Measurements from ENCODE around the gene RPL15.
"Not testable (repeated sequence)": the region's sequence is repeated elsewhere in the genome, so short reads cannot be mapped to it uniquely, and the experiment has no call there.

The RPL15 gene

GRCh38 chr3:23888617-23889228 is 28.2 kb upstream of the RPL15 start:
- DNase-seq (ENCODE audit: insufficient read length, low spot score) = no peak
- FAIRE-seq = no peak

GRCh38 chr3:23889386-23889785 is 27.5 kb upstream of the RPL15 start:
- DNase-seq (ENCODE audit: insufficient read length, low spot score) (no peak), FAIRE-seq (no peak)

- no peak for DNase-seq (ENCODE audit: insufficient read length, low spot score)
- FAIRE-seq = no peak
These were observed 27.0 kb upstream of the RPL15 start for GRCh38 chr3:23889950-23890349.

DNA sequence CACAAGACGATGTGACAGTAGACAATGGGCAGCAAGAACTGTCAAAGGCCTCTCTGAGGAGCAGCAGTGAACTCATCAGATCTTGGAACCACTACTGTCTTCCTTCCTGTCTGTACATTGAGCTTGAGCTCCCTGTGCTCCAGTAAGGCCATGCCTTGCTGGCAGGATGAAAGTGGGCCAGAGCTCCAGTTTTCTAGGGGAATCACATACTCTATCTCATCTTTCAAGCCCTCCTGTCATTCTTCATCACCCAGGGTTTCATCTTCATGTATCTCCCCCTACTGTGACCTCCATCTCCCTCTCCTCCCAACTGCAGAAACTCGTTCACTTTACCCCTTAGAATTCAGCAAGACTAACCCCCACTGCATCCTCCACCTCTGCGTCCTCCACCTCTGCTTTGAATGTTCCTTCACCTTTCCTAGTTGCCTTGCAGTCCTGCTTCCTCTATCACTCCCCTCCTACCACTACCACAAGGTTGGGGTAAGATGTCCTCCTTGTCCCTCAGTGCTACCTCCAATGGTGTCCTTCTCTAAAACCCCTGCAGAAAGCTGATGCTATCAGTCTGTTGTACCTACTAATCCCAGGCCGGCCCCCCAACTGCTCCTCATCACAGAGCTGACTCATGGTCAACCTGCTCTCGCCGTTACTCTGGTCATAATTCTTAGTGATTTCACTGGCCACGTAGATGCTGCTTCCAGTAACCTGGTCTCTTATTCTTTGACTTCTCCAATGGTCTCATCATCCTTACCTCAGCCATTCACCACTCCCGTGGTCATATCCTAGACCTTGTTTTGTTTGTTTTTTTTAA is 22.5 kb upstream of the RPL15 start:
- DNase-seq (ENCODE audit: insufficient read length, low spot score) (no peak), FAIRE-seq (no peak)

DNA sequence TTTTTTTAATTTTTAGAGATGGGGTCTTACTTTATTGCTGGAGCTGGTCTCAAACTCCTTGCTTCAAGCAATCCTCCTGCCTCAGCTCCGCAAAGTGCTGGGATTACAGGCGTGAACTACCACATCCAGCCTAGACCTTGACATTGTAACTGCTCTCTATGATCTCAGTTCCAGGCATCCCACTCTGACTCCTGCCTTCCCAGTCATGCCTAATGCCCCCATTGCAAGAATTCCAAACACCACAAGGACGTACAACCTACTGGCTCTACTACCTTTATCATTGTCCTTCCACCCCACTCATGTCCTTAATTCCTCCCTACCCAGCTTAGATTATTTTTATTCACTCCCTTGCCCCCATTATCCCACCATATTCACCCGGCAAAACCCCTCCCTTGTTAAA is 21.8 kb upstream of the RPL15 start:
- no peak for DNase-seq (ENCODE audit: insufficient read length, low spot score)
- FAIRE-seq = no peak

DNA sequence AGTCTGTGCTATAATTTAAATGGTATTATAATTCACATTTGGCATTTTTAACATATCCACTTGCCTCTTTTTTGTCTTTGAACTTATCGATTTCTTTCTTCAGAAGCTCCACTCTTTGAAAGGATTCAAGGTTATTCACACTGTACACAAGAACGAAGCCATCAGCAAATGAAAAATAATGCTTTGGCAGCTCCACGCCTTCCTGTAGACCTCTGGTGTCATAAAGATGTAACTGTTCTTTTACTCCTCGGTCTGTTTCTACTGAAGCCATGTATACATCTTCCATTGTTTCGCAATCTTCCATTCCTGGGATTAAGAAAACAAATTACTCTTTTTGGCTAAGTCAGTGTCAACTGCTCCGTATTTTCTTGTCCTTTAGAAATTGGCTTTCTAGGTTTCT is 16.2 kb upstream of the RPL15 start:
- FAIRE-seq (no peak), DNase-seq (ENCODE audit: insufficient read length, low spot score) (peak; percentile 18)

- DNase-seq (ENCODE audit: insufficient read length, low spot score) (no peak), FAIRE-seq (no peak)
These were observed 12.4 kb upstream of the RPL15 start for GRCh38 chr3:23904545-23904944.

DNA sequence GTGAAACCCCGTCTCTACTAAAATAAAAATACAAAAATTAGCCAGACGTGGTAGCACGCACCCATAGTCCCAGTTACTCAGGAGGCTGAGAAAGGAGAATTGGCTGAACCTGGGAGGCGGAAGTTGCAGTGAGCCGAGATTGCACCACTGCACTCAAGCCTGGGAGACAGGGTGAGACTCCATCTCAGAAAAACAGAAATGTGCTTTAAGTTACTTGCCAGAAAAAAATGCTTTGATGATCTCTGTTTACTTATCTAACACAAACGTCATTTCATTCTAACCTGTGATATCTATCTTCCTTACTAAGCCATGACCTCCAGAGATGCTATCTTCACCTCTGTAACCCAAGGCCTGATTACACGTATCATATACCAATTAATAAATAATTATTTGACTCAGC is 7.6 kb upstream of the RPL15 start:
- no peak for DNase-seq (ENCODE audit: insufficient read length, low spot score)
- no peak for FAIRE-seq

DNA sequence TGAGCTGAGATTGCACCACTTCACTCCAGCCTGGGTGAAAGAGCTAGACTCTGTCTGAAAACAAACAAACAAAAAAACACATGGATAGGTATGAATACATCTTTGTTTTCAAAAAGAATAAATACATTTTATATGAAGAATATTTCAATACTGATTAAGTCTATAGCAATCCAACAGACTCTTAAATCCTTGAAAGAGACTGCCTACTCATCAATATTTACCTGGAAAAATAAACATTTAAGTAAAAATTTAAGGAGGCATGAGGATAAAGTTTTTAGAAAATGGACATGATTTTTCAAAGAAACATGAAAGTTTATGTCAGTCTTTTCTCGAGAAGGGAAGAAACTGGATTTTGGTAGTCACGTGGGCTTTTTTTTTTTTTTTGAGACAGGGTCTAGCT is 5.5 kb upstream of the RPL15 start:
- DNase-seq (ENCODE audit: insufficient read length, low spot score) (no peak), FAIRE-seq (no peak)

GRCh38 chr3:23912335-23912734 is 4.6 kb upstream of the RPL15 start:
- DNase-seq (ENCODE audit: insufficient read length, low spot score); FAIRE-seq: not testable (repeated sequence)

DNA sequence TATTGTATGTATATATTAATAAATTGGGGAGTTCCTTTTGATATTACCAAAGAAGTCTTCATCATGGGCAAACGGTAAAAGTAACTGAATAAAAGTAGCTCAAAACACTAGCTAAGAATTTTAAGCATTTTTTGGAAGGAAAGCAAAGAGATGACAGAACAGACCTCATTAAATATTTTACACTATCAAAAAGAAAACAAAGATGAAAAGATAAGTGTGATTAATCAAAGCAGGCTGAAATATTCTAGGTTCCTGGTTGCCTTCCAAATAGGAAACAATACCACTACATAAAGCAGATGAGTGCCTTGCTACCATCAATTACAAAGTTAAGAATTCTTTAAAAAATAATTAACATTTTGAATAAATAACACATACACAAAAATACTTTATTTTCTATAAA is 3.8 kb upstream of the RPL15 start:
- no peak for DNase-seq (ENCODE audit: insufficient read length, low spot score)
- no peak for FAIRE-seq

DNA sequence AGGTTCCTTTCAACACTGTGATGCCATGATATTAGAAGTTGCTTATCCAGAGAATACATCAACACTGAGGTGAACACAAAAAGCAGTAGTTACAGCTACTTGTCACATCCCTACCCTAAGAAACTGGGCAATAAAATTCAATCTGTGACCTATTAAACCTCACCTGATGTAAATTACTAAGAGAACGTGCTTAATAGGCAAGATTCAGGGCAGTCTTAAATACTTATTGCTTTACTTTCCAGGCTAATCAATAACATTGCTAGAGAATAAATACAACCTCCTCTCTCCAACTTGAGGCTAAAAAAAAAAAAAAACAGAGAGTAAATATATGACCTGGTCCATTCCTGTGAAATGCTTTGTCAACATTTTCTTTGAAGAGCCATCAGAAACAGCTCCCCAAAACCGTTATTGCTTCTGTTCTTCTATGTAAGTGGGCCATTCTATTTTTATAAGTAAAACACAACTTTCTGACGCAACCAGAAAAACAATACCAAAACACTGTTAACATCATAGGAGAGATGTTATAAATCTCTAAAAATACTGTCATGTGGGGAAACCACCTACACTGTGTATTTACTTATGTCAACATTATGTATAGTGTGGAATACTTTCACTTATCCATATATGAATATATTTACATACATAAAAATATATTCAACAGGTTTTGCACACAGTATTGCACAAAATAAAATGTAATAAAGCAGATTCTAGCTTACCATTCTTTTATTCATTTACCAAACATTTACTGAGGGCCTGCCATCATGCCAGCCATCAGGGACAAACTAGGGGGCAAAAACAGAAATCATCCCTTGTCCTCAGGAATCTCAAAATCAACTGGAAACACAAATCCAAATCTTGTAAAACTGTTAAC is 2.8 kb upstream of the RPL15 start:
- DNase-seq (ENCODE audit: insufficient read length, low spot score) = no peak
- FAIRE-seq = no peak

DNA sequence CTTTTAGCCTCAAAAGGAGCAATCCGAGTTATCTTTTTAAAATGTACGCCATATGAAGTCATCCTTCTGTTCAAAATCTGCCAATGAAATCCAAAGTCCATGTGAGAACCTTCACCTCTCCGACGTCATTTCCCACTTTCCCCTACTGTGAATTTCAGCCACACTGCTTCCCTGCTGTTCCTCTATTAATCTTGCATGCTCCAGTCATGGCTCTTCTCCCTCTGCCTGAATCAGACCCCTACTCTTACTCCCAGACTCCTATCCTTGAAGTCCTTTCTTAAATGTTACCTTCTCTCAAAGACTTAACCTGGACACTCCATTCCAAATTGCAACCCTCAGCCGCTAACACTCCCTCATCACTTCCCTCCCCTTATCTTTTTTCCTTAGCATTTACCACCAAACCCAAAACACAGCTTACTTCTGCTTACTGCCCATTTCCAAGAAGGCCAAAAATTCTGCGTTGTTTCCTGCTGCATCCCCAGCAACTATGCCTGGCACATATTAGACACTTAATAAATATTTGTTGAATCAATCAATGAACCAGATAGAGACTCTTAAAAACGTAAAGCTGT is 1.3 kb upstream of the RPL15 start:
- no peak for FAIRE-seq
- no peak for DNase-seq (ENCODE audit: insufficient read length, low spot score)

- no peak for DNase-seq (ENCODE audit: insufficient read length, low spot score)
- FAIRE-seq = no peak
These were observed 613 bp upstream of the RPL15 start for GRCh38 chr3:23916152-23916885.

DNA sequence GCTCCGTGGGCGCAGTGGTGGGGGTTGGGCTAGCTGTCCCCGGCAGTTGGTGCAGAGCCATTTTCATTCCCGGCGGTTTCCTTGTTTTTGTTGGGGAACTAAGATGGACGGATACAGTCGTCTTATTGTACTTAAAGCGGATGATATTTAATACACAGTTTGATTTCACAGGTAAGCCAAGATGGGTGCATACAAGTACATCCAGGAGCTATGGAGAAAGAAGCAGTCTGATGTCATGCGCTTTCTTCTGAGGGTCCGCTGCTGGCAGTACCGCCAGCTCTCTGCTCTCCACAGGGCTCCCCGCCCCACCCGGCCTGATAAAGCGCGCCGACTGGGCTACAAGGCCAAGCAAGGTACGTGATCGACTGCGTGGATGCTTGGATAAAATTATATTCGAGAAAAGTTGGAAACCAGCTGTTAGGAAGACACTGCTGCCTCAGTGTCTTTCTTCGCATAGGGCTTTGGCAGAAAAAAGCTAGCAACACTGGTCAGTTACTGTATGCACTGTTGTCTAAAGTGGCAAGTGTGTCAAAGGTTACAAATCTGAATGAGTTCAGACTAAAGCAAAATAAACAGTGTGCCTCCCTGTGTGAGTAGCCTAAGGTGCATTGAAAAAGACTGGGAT is 859 bp downstream of the RPL15 start:
- FAIRE-seq = not testable (repeated sequence)
- peak; percentile 44 for DNase-seq (ENCODE audit: insufficient read length, low spot score)

GRCh38 chr3:23918331-23918730 is 1.4 kb downstream of the RPL15 start:
- not testable (repeated sequence) for FAIRE-seq; DNase-seq (ENCODE audit: insufficient read length, low spot score)

DNA sequence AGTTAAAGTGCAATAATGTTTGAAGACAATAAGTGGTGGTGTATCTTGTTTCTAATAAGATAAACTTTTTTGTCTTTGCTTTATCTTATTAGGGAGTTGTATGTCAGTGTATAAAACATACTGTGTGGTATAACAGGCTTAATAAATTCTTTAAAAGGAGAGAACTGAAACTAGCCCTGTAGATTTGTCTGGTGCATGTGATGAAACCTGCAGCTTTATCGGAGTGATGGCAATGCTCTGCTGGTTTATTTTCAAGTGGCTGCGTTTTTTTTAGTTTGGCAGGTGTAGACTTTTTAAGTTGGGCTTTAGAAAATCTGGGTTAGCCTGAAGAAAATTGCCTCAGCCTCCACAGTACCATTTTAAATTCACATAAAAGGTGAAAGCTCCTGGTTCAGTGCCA is 2.7 kb downstream of the RPL15 start:
- FAIRE-seq = no peak
- no peak for DNase-seq (ENCODE audit: insufficient read length, low spot score)

- DNase-seq (ENCODE audit: insufficient read length, low spot score) = no peak
- no peak for FAIRE-seq
These were observed 3.3 kb downstream of the RPL15 start for GRCh38 chr3:23920151-23920655.

DNA sequence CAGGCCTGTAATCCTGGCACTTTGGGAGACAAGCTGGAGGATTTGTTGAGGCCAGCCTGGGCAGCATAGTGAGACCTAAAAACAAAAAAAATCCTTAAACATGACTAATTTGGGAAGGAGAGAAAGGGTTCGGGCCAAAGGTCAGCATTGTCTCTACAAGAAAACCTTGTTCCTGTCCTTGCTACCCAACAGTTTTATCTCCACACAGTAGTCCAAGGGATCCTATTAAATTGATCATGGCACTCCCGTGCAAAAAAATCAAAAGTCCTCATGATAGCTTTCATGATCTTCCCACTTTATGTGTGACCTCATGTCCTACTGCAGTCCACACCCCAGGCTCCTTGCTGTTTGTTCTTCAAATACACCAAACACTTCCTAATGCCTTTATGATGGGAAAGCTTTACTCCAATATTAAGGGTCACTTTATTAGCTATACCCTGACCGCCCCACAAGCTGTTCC is 4.2 kb downstream of the RPL15 start:
- no peak for DNase-seq (ENCODE audit: insufficient read length, low spot score)
- FAIRE-seq = no peak

GRCh38 chr3:23923786-23924185 is 6.9 kb downstream of the RPL15 start:
- FAIRE-seq = peak; percentile 74

More at GRCh38 chr3:23923786-23924185, 6.9 kb downstream of the RPL15 start:
- no peak for DNase-seq (ENCODE audit: insufficient read length, low spot score)
